OCI-LY3 (cell line): ENCODE data around the gene ITGA2.

Source experiments
- H2AFZ ChIP-seq: fragments of 200-600, 300-600 bp; shearing (Covaris generic); 2 replicates; pipeline ENCODE4 v1.6.0; 2014; ENCODE audit warnings: antibody characterized with exemption, low read depth, low read length
- H3K27ac ChIP-seq: fragments of 200-600, 300-600 bp; sonication (generic); 2 replicates; pipeline ENCODE4 v1.5.1; 2014; ENCODE audit warnings: mild to moderate bottlenecking, low read length, moderate library complexity, mixed read lengths
- H3K27me3 ChIP-seq: fragments of 200-600, 300-600 bp; sonication (generic); 2 replicates; pipeline ENCODE4 v1.6.1; 2014; ENCODE audit warnings: low read depth, low read length, mixed read lengths
- H3K36me3 ChIP-seq: fragments of 200-600, 300-600 bp; sonication (generic); replicated peaks from 2 replicates; pipeline ENCODE3; 2014; ENCODE audit warnings: low read depth, low read length, mixed read lengths
- H3K4me1 ChIP-seq: fragments of 300-600, 200-600 bp; sonication (generic); 2 replicates; pipeline ENCODE4 v1.6.1; 2014; ENCODE audit warnings: low read length, mixed read lengths
- H3K4me2 ChIP-seq: fragments of 200-600, 300-600 bp; sonication (generic); 2 replicates; pipeline ENCODE4 v1.6.1; 2014; ENCODE audit warnings: low read length, mixed read lengths
- H3K4me3 ChIP-seq: fragments of 300-600, 200-600 bp; sonication (generic); 2 replicates; pipeline ENCODE4 v1.5.1; 2014; ENCODE audit warnings: antibody characterized with exemption, mild to moderate bottlenecking, low read length, moderate library complexity
- H3K79me2 ChIP-seq: fragments of 300-600, 200-600 bp; shearing (Covaris generic); 2 replicates; pipeline ENCODE4 v1.6.1; 2014; ENCODE audit warnings: mild to moderate bottlenecking, low read length, mixed read lengths
- H3K9ac ChIP-seq: fragments of 300-600, 200-600 bp; shearing (Covaris generic); 2 replicates; pipeline ENCODE4 v1.6.0; 2014; ENCODE audit warnings: mild to moderate bottlenecking, low read length, moderate library complexity
- H3K9me3 ChIP-seq: fragments of 200-600, 300-600 bp; shearing (Covaris generic); 2 replicates; pipeline ENCODE4 v1.6.1; 2014; ENCODE audit warnings: low read length, mixed read lengths; ENCODE audit not compliant: insufficient read depth
- H4K20me1 ChIP-seq: fragments of 200-600, 300-600 bp; sonication (generic); 2 replicates; pipeline ENCODE4 v1.6.1; 2016; ENCODE audit warnings: low read length, mixed read lengths; ENCODE audit not compliant: insufficient read depth
- CTCF ChIP-seq: fragments of 200-600, 300-600 bp; sonication (generic); IDR thresholded peaks from 2 replicates; pipeline ENCODE4 v1.5.1; 2014; ENCODE audit warnings: antibody characterized with exemption, low read length, low read depth
- EZH2phosphoT487 ChIP-seq: fragments of 200-600 bp; shearing (Covaris generic); IDR thresholded peaks from 2 replicates; pipeline ENCODE4 v1.6.1; 2018; ENCODE audit warnings: antibody characterized with exemption, mixed run types, low read depth

The ITGA2 gene

GRCh38 chr5:53023969-53024368 is 34.8 kb downstream of the ITGA2 start:
- peaks cover 8% of the 10 kb centered on the region for H3K36me3 ChIP-seq
- no peaks in the 10 kb centered on the region for H3K27me3 ChIP-seq
- TF ChIP-seq EZH2phosphoT487 (no peak), CTCF (no peak)
- peak overlapping the region; percentile 61 for H3K4me2 ChIP-seq
- H3K27ac ChIP-seq, result peak overlapping the region; percentile 46; the same call in 1 of the 2 replicates
- H4K20me1 ChIP-seq, result no peaks in the 10 kb centered on the region
- no peaks in the 10 kb centered on the region for H3K9me3 ChIP-seq
- H3K4me1 ChIP-seq, result peaks cover 40% of the 10 kb centered on the region
- H3K79me2 ChIP-seq, result peaks cover 2% of the 10 kb centered on the region; the same call in 1 of the 2 replicates
- no peak overlapping the region; the same call in 1 of the 2 replicates for H3K9ac ChIP-seq
- H2AFZ ChIP-seq, result no peak overlapping the region
- peak overlapping the region; percentile 42 for H3K4me3 ChIP-seq

- Histone ChIP-seq H3K9me3 (no peaks in the 10 kb centered on the region), H2AFZ (no peak overlapping the region), H3K4me3 (peak overlapping the region; percentile 42), H4K20me1 (no peaks in the 10 kb centered on the region), H3K4me1 (peaks cover 40% of the 10 kb centered on the region), H3K27me3 (no peaks in the 10 kb centered on the region), H3K27ac (no peak overlapping the region), H3K79me2 (no peaks in the 10 kb centered on the region; the same call in 1 of the 2 replicates), H3K4me2 (peak overlapping the region; percentile 61), H3K9ac (no peak overlapping the region), H3K36me3 (peaks cover 8% of the 10 kb centered on the region)
- TF ChIP-seq CTCF (no peak), EZH2phosphoT487 (no peak)
Measured at GRCh38 chr5:53024535-53024934, 35.4 kb downstream of the ITGA2 start.

- H3K27me3 ChIP-seq, result no peaks in the 10 kb centered on the region
- H3K79me2 ChIP-seq, result no peaks in the 10 kb centered on the region; the same call in 1 of the 2 replicates
- no peak overlapping the region for H3K4me3 ChIP-seq
- H3K4me1 ChIP-seq, result peaks cover 40% of the 10 kb centered on the region
- no peaks in the 10 kb centered on the region for H3K9me3 ChIP-seq
- H3K36me3 ChIP-seq, result peaks cover 8% of the 10 kb centered on the region
- H3K9ac ChIP-seq, result no peak overlapping the region
- no peaks in the 10 kb centered on the region for H4K20me1 ChIP-seq
- no peak for TF ChIP-seq CTCF
- no peak for TF ChIP-seq EZH2phosphoT487
- H3K4me2 ChIP-seq, result no peak overlapping the region
- H2AFZ ChIP-seq, result no peak overlapping the region
- H3K27ac ChIP-seq, result no peak overlapping the region
Measured at GRCh38 chr5:53025487-53025886, 36.3 kb downstream of the ITGA2 start.

DNA sequence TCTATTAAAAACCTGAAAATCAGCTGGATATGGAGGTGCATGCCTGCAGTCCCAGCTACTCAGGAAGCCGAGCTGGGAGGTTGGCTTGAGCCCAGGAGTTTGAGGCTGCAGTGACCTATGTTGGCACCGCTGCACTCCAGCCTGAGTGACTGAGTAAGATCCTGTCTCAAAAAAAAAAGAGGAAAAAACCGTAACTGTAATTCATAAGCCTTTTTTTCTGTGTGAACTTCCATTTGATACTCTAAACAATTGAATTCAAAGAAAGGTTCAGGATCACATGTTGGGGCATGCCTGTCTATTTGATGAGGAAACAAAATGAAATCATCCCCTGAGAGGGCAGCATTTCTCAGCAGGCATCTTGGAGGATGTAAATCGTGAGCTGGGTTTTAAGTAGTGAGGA is 38.8 kb downstream of the ITGA2 start:
- H3K4me3 ChIP-seq, result no peak overlapping the region
- no peak for TF ChIP-seq EZH2phosphoT487
- TF ChIP-seq CTCF, result no peak
- no peaks in the 10 kb centered on the region for H3K9me3 ChIP-seq
- peaks cover 8% of the 10 kb centered on the region for H3K36me3 ChIP-seq
- no peak overlapping the region for H3K27ac ChIP-seq
- H4K20me1 ChIP-seq, result no peaks in the 10 kb centered on the region
- H3K9ac ChIP-seq, result no peak overlapping the region
- no peaks in the 10 kb centered on the region; the same call in 1 of the 2 replicates for H3K79me2 ChIP-seq
- H3K27me3 ChIP-seq, result no peaks in the 10 kb centered on the region
- no peak overlapping the region for H2AFZ ChIP-seq
- H3K4me1 ChIP-seq, result peaks cover 32% of the 10 kb centered on the region
- no peak overlapping the region for H3K4me2 ChIP-seq
